GM12878 (cell line): ENCODE data around the gene TMEM135. TPM values are rescaled to one million over a fixed set of nuclear protein-coding genes. Genes with fewer than 3 reads are reported as not detected.

Experiments used
- ATAC-seq: fragments of 200-7000 bp; cut with Tn5 transposase; 3 replicates; pipeline ENCODE4 v1.9.1; 2020; ENCODE audit warnings: mild to moderate bottlenecking, moderate library complexity
- BruUV-seq: library from RNA; stranded (reverse); fragments of 400-500 nt; replicated peaks from 2 replicates; lab custom pipeline; 2021; lab: Mats Ljungman, UMichigan
- CTCF ChIA-PET: fragments of 300-600 bp; sonication (Branson Sonifier 250); formaldehyde crosslinking; extraction: SDS; loops from one replicate; lab custom pipeline; 2021; ENCODE audit warnings: inconsistent platforms; lab: Yijun Ruan, JAX
- POLR2A ChIA-PET: fragments of 350-600 bp; formaldehyde crosslinking; extraction: SDS; loops from one replicate; lab custom pipeline; 2021; ENCODE audit warnings: inconsistent platforms; lab: Charles Lee
- RAD21 ChIA-PET: fragments of 300-600 bp; sonication (Branson Sonifier 250); formaldehyde crosslinking; loops from one replicate; lab custom pipeline; 2023; ENCODE audit warnings: antibody characterized with exemption; ENCODE audit not compliant: unreplicated experiment; lab: Charles Lee
- SMC1A ChIA-PET: fragments of 300-600 bp; sonication (Branson Sonifier 250); formaldehyde crosslinking; loops from one replicate; lab custom pipeline; 2023; ENCODE audit not compliant: unreplicated experiment, uncharacterized antibody; lab: Charles Lee
- DNase-seq: peaks from one replicate; pipeline ENCODE4 v3.0.0-alpha.2; 2011; ENCODE audit warnings: low read depth, low spot score
- FAIRE-seq: peaks from 3 replicates; lab custom pipeline; 2011; peaks lifted over from hg19 to GRCh38; lab: Jason Lieb, UNC
- H2AFZ ChIP-seq: 2 replicates; pipeline ENCODE4 v1.6.0; 2011; ENCODE audit warnings: low read depth, low read length, control low read depth; ENCODE audit not compliant: control insufficient read depth
- H3K27ac ChIP-seq: 2 replicates; pipeline ENCODE4 v1.5.1; 2011; ENCODE audit warnings: control low read depth; ENCODE audit not compliant: control insufficient read depth, insufficient read depth
- H3K27me3 ChIP-seq, 2 experiments: replicated peaks in 1 of 2; 2 replicates each; pipeline versions ENCODE4 v1.6.0 to v1.6.1; 2011; ENCODE audit warnings: low read length in 1 of 2; ENCODE audit not compliant: control insufficient read depth in 2 of 2, insufficient read depth in 2 of 2
- H3K36me3 ChIP-seq, 2 experiments: 2 replicates each; pipeline ENCODE4 v1.5.1; 2011; ENCODE audit warnings: low read length in 1 of 2; ENCODE audit not compliant: control insufficient read depth in 2 of 2, insufficient read depth in 2 of 2
- H3K4me1 ChIP-seq: 2 replicates; pipeline ENCODE4 v1.6.1; 2011; ENCODE audit warnings: mild to moderate bottlenecking, low read length, moderate library complexity, mixed read lengths; ENCODE audit not compliant: control insufficient read depth, insufficient read depth
- H3K4me2 ChIP-seq: 2 replicates; pipeline ENCODE4 v1.6.0; 2011; ENCODE audit warnings: control low read depth; ENCODE audit not compliant: control insufficient read depth, insufficient read depth
- H3K4me3 ChIP-seq: fragments of 200-600 bp; sonication (generic); 2 replicates; pipeline ENCODE4 v1.5.1; 2016
- H3K79me2 ChIP-seq: 2 replicates; pipeline ENCODE4 v1.6.0; 2011; ENCODE audit warnings: low read length; ENCODE audit not compliant: control insufficient read depth, insufficient read depth
- H3K9ac ChIP-seq: 2 replicates; pipeline ENCODE4 v1.8.0; 2011; ENCODE audit warnings: low read length, control low read depth, mixed read lengths; ENCODE audit not compliant: control insufficient read depth, insufficient read depth
- H3K9me3 ChIP-seq: replicated peaks from 3 replicates; pipeline ENCODE4 v1.5.1; 2011; ENCODE audit warnings: mild to moderate bottlenecking, low read length; ENCODE audit not compliant: control insufficient read depth, insufficient read depth
- H4K20me1 ChIP-seq: 2 replicates; pipeline ENCODE4 v1.6.0; 2011; ENCODE audit not compliant: control insufficient read depth, insufficient read depth
- MEF2B ChIP-seq: fragments of 450-650 bp; IDR thresholded peaks from 2 replicates; pipeline ENCODE4 v1.6.1; 2018; ENCODE audit warnings: mild to moderate bottlenecking, moderate library complexity; ENCODE audit not compliant: partially characterized antibody, poor library complexity, severe bottlenecking
- SRF ChIP-seq, 2 experiments: IDR thresholded peaks; 2 replicates each; pipeline ENCODE4 v1.6.1; 2011; ENCODE audit warnings: low read depth in 2 of 2, low read length in 2 of 2, mild to moderate bottlenecking in 1 of 2, moderate library complexity in 1 of 2
- ZNF274 ChIP-seq: IDR thresholded peaks from one replicate; pipeline ENCODE4 v1.8.0; 2011; ENCODE audit not compliant: insufficient read length, insufficient read depth
- ZNF592 ChIP-seq: fragments of 450-650 bp; IDR thresholded peaks from 2 replicates; pipeline ENCODE4 v1.6.1; 2017; ENCODE audit warnings: mild to moderate bottlenecking, moderate library complexity
- WGBS: methylation state at CpG from one replicate; pipeline ENCODE4 v1.1.6; 2016; ENCODE audit warnings: low lambda C conversion rate; ENCODE audit not compliant: insufficient replicate concordance, insufficient coverage; ENCODE audit errors: missing lambda C conversion rate; 5-methylcytosine and 5-hydroxymethylcytosine counted together
- in situ Hi-C: fragments of 300-500 bp; cut with MboI; formaldehyde crosslinking; loops from 9 replicates; pipeline ENCODE4 v1.14.3; 2018; ENCODE audit warnings: mixed read lengths
- intact Hi-C: fragments of 100-400 bp; cut with micrococcal nuclease; formaldehyde crosslinking; loops from one replicate; pipeline ENCODE4 v1.14.2; 2022; ENCODE audit not compliant: unreplicated experiment
- polyA plus RNA-seq, 11 experiments: library from polyadenylated mRNA; depleted of rRNA in 4 of 11; unstranded in 6 of 11; stranded (reverse) in 5 of 11; fragments of >200 nt; fragmentation: Nextera tagmentation in 4 of 11; fragmentation: Illumina TruSeq in 1 of 11; extraction: Ambion mirVana in 4 of 11; extraction: Trizol in 1 of 11; gene quantifications; 1 replicate in 1 of 11; 2 replicates in 10 of 11; pipeline versions ENCODE4 v1.2.1 to v1.2.3, GENCODE V29; 2011 to 2016; ENCODE audit warnings: inconsistent platforms in 2 of 11, missing spikeins in 2 of 11, low read depth in 1 of 11
- total RNA-seq, 4 experiments: library from RNA; depleted of rRNA in 3 of 4; stranded (reverse); fragments of >200 nt in 3 of 4; fragmentation: Illumina TruSeq in 1 of 4; extraction: Trizol in 1 of 4; gene quantifications; 2 replicates each; pipeline versions ENCODE4 v1.2.1 to v1.2.3, GENCODE V29; 2013 to 2021
- TF ChIP-seq, protein P1 (sequence below): IDR thresholded peaks from 2 replicates; pipeline ENCODE4 v1.6.1; 2012; ENCODE audit warnings: low read depth, low read length, improper control_type of control experiment

Gene TMEM135
- total and polyA plus RNA-seq, 10 of the 15 experiments (the other 5 are each of a cell fraction or from before 2014, with no cell fraction given), result 7.2 to 117 (median 12.9) TPM

GRCh38 chr11:87290304-87290922 lies 252.7 kb downstream of the TMEM135 start (continued):
- TF ChIP-seq MEF2B, result no peak
- TF ChIP-seq, all 136 proteins: peak for 3

DNA sequence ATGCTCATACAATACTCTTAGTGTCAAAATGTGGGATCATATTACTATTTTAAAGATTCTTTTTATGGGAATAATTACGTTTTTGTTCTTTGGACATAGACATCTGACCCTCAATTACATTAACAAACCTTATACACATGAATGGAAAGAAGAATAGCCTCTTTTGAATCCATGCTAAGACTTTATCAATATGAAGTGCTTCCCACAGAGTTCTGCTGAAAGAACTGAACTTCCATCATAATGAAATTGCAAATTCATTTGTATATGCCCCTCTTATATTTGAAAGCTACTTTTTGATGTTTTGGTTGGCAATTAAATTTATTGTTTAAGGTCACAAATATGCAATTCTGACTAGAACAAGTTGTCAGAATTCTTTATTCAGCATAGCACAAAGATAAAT lies 254.9 kb downstream of the TMEM135 start:
- H3K4me3 ChIP-seq, result no peak overlapping the region
- no peak for FAIRE-seq
- no peak overlapping the region for H2AFZ ChIP-seq
- in situ Hi-C loops (no loop called here), intact Hi-C loops (loop anchor here (5.0 kb wide), 1 partner anchor 195 kb away; no protein-coding TSS in a partner anchor)
- WGBS, result 0% methylated on average over 1 of the region's 1 CpG
- H3K4me1 ChIP-seq, result no peaks in the 10 kb centered on the region
- TF ChIP-seq ZNF274 (no peak), SRF (IDR thresholded peaks at IDR 0.05; ENCODE audit: low read depth in 2 of 2, low read length in 2 of 2) (no peak), ZNF592 (no peak)
- TF ChIP-seq, protein P1, sequence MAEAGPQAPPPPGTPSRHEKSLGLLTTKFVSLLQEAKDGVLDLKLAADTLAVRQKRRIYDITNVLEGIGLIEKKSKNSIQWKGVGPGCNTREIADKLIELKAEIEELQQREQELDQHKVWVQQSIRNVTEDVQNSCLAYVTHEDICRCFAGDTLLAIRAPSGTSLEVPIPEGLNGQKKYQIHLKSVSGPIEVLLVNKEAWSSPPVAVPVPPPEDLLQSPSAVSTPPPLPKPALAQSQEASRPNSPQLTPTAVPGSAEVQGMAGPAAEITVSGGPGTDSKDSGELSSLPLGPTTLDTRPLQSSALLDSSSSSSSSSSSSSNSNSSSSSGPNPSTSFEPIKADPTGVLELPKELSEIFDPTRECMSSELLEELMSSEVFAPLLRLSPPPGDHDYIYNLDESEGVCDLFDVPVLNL, result no peak
- TF ChIP-seq, all 136 proteins: peak for 0
- no peaks in the 10 kb centered on the region for H3K79me2 ChIP-seq
- no peaks in the 10 kb centered on the region for H3K27me3 ChIP-seq
- no peaks in the 10 kb centered on the region for H3K9me3 ChIP-seq
- DNase-seq (no peak), ATAC-seq (no peak)
- ChIA-PET CTCF (interaction anchor here (0.6 to 1.3 kb wide), 2 partner anchors 98 to 354 kb away, joined by 3 to 5 read pairs; no protein-coding TSS in a partner anchor), RAD21 (no interaction called here), SMC1A (no interaction called here), POLR2A (no interaction called here)
- no peak overlapping the region for H3K9ac ChIP-seq
- BruUV-seq, result no TSS peak
- H4K20me1 ChIP-seq, result no peaks in the 10 kb centered on the region
- no peak overlapping the region for H3K27ac ChIP-seq
- no peaks in the 10 kb centered on the region for H3K36me3 ChIP-seq
- no peak overlapping the region for H3K4me2 ChIP-seq
